Activated effector memory CD4-positive, alpha-beta T cell treated with anti-CD3 and anti-CD28 coated beads, Interleukin-2, amount 50 U/mL, for 16 hours (primary cell): Measurements from ENCODE around the gene PRR15.

Experiments
- DNase-seq: peaks from one replicate; pipeline ENCODE4 v3.0.0-alpha.2; 2020

Gene PRR15

GRCh38 chr7:29572558-29572957 lies 8.9 kb downstream of the PRR15 start:
- no peak for DNase-seq

- no peak for DNase-seq
Measured at GRCh38 chr7:29573567-29573966, 9.9 kb downstream of the PRR15 start.

DNA sequence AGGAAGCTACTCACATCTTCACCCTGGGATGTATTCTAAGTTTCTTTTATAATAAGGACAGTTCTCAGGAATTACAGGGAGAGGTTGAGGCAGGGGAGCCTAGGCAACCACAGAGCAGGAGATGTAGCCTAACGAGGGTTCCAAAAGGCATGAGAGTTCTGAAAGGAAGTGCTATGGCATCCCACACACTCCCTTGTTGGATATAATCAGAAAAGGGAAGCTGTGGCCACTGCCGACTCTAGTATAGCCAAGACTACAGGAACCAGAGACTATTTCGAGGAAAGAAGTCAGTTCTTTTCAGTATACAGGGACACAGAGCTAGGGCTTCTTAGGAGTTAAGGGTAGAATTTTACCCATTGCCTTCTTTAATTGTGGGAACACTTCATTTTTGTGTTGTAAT lies 11.0 kb downstream of the PRR15 start:
- no peak for DNase-seq

- DNase-seq, result no peak
Measured at GRCh38 chr7:29587195-29587808, 23.7 kb downstream of the PRR15 start.

DNA sequence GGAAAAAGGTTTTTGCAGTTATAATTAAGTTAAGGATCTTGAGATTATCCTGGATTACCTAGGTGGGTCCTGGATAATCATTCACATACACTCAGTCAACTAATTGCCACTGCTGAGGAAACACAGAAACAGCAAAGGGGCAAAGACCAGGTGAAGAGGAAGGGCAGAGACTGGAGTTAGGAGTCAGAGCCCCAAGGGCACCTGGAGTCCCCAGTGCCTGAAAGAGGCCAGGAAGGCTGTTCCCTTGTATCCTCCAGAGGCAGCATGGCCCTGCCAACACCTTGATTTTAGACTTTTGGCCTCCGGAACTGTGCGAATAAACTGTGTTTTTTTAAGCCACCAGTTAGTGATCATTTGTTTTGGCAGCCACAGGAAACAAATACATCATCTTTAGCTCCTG lies 24.6 kb downstream of the PRR15 start:
- DNase-seq, result no peak

DNA sequence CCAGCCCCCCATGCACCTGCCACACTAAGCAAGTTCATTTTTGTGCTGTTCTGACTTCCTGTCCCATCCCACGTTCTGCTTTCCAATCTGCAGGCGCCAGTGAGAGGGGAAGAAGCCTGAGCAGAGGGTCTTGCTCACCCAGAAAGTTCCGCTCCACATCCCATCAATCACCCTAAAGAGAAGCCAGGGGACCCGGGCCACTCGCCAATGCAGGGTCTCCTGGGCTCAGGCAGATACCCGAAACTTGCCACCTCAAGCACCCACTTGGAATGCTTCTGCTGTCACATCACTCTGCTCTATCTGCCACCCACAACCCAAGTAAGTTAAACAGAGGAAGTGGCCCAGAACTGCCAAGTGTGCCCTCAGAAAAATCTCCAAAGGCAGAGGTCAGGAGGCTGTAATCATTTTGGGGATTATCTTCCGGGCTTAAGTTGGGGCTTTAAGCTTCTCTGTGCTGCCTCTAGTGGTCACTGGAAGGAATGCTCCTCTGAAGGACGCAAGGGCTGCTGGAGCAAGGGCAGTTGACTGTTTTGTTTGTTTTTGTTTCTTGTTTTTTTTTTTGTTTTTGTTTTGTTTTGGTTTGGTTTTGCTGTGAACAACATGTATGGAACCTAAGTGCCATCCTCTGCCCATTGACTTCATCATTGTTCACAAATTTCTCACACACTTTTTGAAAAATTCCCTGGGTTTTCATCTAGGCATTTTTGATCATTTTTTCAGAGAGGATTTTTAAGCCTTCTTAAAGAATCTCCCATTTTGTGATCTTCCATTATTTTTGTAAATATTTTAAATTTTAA lies 25.5 kb downstream of the PRR15 start:
- no peak for DNase-seq

DNA sequence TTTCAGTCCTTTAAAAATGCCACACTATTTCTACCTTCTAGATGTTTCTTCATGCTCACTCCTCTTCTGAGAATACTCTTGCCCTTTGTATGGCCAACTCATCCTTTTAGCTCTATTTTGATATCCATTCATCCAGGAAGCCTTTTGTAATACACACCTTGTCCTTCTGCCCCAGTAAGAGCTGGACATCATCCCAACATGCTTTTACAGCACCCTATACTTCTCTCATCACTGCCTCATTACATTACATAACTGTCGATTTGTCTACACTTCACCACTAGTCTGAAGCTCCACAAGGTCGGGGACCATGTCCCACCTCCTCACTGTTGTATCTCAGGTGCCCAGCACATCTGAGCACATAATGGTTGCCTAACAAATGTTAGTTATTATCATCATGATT lies 29.2 kb downstream of the PRR15 start:
- no peak for DNase-seq

DNA sequence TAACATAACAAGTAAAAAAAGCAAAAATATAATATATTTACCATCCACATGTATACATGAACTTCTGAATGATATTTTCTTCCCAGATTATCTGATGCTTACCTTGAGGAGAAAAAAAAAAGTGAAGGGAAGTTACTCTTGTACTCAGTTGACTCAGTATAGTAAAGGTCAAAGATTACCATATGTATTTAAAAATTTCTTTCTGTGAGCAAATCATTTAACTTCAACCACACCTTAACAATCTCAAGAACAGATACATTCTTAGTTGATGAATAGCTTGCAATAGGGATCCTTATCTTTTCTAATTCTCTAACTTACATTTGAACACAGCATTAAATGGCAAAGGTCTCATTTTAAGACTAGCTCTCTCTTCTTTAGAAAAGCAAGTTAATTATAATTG lies 29.8 kb downstream of the PRR15 start:
- DNase-seq, result no peak

- DNase-seq, result no peak
Measured at GRCh38 chr7:29596593-29597178, 33.1 kb downstream of the PRR15 start.

DNA sequence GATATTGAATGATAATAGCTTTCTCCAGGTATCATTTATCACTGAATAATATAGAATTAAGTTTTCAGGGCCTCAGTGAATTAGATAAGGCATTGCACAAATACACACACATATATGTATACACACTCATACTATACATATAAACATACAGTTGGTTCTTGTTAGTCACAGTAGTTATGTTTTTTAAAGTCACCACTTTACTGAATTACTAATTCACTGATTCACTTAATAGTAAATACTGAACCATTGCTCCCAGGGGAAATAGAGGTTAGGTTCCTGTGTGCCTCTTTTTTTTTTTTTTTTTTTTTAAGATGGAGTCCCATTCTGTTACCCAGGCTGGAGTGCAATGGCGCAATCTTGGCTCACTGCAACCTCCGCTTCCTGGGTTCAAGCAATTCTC lies 33.6 kb downstream of the PRR15 start:
- no peak for DNase-seq

GRCh38 chr7:29598137-29598536 lies 34.5 kb downstream of the PRR15 start:
- DNase-seq, result no peak

- DNase-seq, result no peak
Measured at GRCh38 chr7:29598613-29599012, 35.0 kb downstream of the PRR15 start.

DNA sequence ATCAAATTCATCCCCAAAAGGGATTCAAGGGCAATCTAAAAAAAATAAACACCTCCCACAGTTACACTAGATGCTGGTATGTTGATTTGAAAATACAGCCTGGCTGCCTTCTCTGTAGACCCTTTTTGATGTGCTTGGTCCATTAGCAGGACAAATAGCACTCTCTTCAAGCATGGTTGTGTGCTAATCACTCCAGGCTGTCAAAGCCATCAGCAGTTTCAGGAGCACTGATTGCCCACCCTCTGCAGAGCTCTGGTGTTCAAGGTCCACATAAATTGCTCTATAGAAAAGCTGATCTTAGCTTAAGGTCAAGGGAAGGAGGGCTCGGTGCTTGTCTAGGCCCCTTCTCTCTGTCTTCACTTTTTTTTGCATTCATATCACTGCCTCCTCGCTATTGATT lies 35.4 kb downstream of the PRR15 start:
- DNase-seq, result no peak

GRCh38 chr7:29600661-29601060 lies 37.0 kb downstream of the PRR15 start:
- DNase-seq, result no peak

GRCh38 chr7:29604052-29604451 lies 40.4 kb downstream of the PRR15 start:
- DNase-seq, result no peak

DNA sequence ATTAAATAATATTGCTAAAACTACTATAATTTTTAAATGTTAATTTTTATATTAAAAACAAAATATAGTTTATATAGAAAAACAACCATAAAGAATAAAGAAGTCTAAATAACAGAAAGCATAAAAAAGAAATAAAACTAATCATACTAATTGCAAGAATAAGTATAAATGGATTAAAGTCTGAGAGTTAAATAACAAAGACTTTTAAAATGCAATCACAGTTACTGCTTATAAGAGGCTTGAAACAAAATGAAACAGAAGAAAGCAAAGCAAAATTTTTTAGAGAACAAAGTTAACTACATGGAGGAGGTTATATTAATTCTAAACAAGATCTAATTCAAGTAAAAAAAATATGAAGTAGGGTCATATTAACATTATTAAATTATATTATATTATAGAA lies 41.1 kb downstream of the PRR15 start:
- DNase-seq, result no peak

GRCh38 chr7:29605671-29606070 lies 42.0 kb downstream of the PRR15 start:
- DNase-seq, result no peak

GRCh38 chr7:29606287-29606721 lies 42.7 kb downstream of the PRR15 start:
- no peak for DNase-seq

DNA sequence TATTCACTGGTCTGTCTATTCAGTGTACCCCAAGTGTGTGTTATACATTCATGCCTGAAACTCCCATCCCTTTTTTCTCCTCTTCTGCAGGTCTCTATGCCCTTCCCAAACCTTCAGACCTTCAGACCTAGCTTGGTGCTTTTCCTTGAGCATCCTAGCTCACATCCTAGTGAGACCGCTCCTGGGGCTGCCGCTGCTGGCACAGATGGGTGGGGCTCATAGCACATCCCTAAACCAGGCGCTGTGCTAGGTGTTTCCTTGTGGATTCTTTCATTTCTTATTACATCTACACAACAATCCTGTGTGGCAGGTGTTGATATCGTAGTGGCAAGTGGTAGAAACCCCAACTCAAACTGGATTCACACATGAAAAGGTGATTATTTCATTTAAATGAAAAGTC lies 43.2 kb downstream of the PRR15 start:
- DNase-seq, result no peak

DNA sequence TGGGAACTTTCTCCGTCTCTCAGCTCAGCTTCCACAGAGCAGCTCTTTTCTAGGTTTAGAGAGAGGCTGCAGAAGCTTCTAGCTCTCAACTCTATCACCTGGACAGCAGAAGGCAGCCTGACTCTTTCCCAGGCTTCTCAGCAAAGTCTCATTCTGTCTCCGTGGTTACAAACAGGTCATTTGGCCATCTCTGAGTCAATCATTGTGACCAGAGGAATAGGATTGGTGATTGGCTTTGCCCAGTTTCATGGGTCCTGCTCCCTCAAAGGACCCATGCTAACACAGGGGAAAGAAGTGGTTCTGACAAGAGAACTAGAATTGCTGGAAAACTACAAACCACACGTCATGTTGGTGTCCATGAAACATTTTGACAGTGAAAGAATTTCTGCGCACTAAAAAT lies 43.6 kb downstream of the PRR15 start:
- DNase-seq, result no peak

- DNase-seq, result no peak
Measured at GRCh38 chr7:29607889-29608288, 44.3 kb downstream of the PRR15 start.

GRCh38 chr7:29609162-29610037 lies 45.8 kb downstream of the PRR15 start:
- no peak for DNase-seq

DNA sequence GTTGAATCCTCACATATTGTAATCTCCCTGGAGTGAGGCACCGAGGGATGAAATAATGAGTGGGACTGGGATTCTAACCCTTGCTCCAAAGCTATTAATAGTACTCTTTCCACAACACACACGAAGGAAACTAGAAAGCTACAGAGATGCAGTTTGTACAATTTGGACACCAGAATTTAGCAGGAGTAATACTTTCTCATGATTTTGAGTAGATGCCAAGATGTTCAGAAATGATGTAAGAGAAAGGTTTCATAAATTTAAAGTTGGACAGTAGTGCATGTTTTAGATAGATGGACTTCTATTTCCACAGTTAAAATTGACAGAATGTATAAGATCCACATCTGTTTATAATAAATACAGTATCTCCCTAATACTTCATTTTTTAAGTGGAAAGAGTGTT lies 46.5 kb downstream of the PRR15 start:
- no peak for DNase-seq
